Aorta (tissue), 5 donors: ENCODE data around the gene IFNA17. TPM values are rescaled to one million over a fixed set of nuclear protein-coding genes. Genes with fewer than 3 reads are reported as not detected.

Experiments
- ATAC-seq: fragments of 200-7000 bp; cut with Tn5 transposase; one replicate; pipeline ENCODE4 v1.9.1; 2022; ENCODE audit warnings: moderate library complexity; ENCODE audit not compliant: low FRiP score
- DNase-seq, 2 donors: peaks; one replicate each; pipeline ENCODE4 v3.0.0-alpha.2; 2020
- H3K27ac ChIP-seq, 2 donors: one replicate each; pipeline ENCODE4 v1.5.1; 2013; ENCODE audit warnings: low read length in 2 of 2, mild to moderate bottlenecking in 2 of 2, moderate library complexity in 2 of 2, control low read depth in 1 of 2, inconsistent platforms in 1 of 2, low read depth in 1 of 2
- H3K27me3 ChIP-seq, 2 donors: one replicate each; pipeline ENCODE4 v1.6.1; 2013; ENCODE audit warnings: control low read depth in 1 of 2, low read length in 1 of 2, mild to moderate bottlenecking in 1 of 2, moderate library complexity in 1 of 2; ENCODE audit not compliant: insufficient read depth in 2 of 2, control insufficient read depth in 1 of 2
- H3K36me3 ChIP-seq, 2 donors: one replicate each; pipeline ENCODE4 v1.6.1; 2013; ENCODE audit warnings: control low read depth in 1 of 2, low read length in 1 of 2, mild to moderate bottlenecking in 1 of 2; ENCODE audit not compliant: insufficient read depth in 2 of 2, control insufficient read depth in 1 of 2
- H3K4me1 ChIP-seq, 2 donors: one replicate each; pipeline ENCODE4 v1.6.1; 2013; ENCODE audit warnings: low read length in 2 of 2, control low read depth in 1 of 2, mild to moderate bottlenecking in 1 of 2, moderate library complexity in 1 of 2; ENCODE audit not compliant: insufficient read depth in 2 of 2, control insufficient read depth in 1 of 2
- H3K4me3 ChIP-seq, 2 donors: one replicate each; pipeline ENCODE4 v1.5.1; 2013; ENCODE audit warnings: low read length in 2 of 2, control low read depth in 1 of 2, mild to moderate bottlenecking in 1 of 2
- H3K9me3 ChIP-seq: one replicate; pipeline ENCODE4 v1.6.1; 2013; ENCODE audit warnings: mild to moderate bottlenecking, low read length; ENCODE audit not compliant: control insufficient read depth
- WGBS, 2 donors: extraction: QIAGEN DNeasy Blood & Tissue Kit; methylation state at CpG; one replicate each; pipeline ENCODE4 v1.1.7; 2013; 5-methylcytosine and 5-hydroxymethylcytosine counted together
- intact Hi-C, 2 donors: fragments of 100-400 bp; cut with DNase I; formaldehyde crosslinking; loops; one replicate each; pipeline versions ENCODE4 v1.14.2 to v1.15.0; 2022
- long read RNA-seq, 2 donors: library from polyadenylated mRNA; unstranded; transcript quantifications; one replicate each; pipeline ENCODE4 v2.0.0, GENCODE V29; 2020 to 2021
- polyA plus RNA-seq, 2 donors: library from polyadenylated mRNA; stranded (reverse); fragments of 200-250 nt; gene quantifications; one replicate each; pipeline ENCODE4 v1.2.3, GENCODE V29; 2013
- total RNA-seq, 2 donors: library from RNA; stranded (reverse); fragmentation: NEBNext Ultra II Directional; extraction: Animal tissue kit (Norgen Biotek cat#: 25700); gene quantifications; one replicate each; pipeline ENCODE4 v1.2.1, GENCODE V29; 2021
- donor health status: healthy with polysubstance abuse.
- donor health status: Bipolar disorder and iron deficiency.
- donor health status: DM: no; HTN: no; CAD: no.
- donor health status: DM: no; HTN: no; CAD: no.
- donor health status: DM: yes; HTN: yes; CAD: no.

Gene IFNA17
- not detected for total RNA-seq
- not detected for polyA plus RNA-seq
- long read RNA-seq, donor 1 = 0 reads
- long read RNA-seq, donor 2 = 0 reads

- 60 to 80% methylated on average over 2 of the region's 2 CpGs for WGBS, 2 donors
- ATAC-seq = no peak
Measured at GRCh38 chr9:21228122-21228521, at the start of gene IFNA17. IFNA17 (minus strand) TSS chr9:21228222; CDS start chr9:21228173, 49 bp downstream.

GRCh38 chr9:21268347-21268657 is 40.3 kb upstream of the IFNA17 start:
- Histone ChIP-seq H3K9me3 (no peaks in the 10 kb centered on the region), H3K4me3 (no peak overlapping the region), H3K36me3 (no peaks in the 10 kb centered on the region), H3K27ac (no peak overlapping the region), H3K4me1 (no peaks in the 10 kb centered on the region), H3K27me3 (no peaks in the 10 kb centered on the region)
- DNase-seq = no peak
- 35 to 37% methylated on average over 2 of the region's 2 CpGs for WGBS, 2 donors
- intact Hi-C loops = no loop called here
- ATAC-seq = no peak

More at GRCh38 chr9:21228122-21228521, at the start of gene IFNA17:
- intact Hi-C loops = no loop called here
- Histone ChIP-seq H3K36me3 (no peaks in the 10 kb centered on the region), H3K27me3 (no peaks in the 10 kb centered on the region), H3K9me3 (no peaks in the 10 kb centered on the region), H3K4me1 (no peaks in the 10 kb centered on the region), H3K4me3 (no peak within 1 kb of the TSS), H3K27ac (no peak within 1 kb of the TSS)
- DNase-seq = no peak

- no peak for ATAC-seq
- WGBS, 2 donors = 50 to 52% methylated on average over 4 of the region's 4 CpGs
Measured at GRCh38 chr9:21267485-21268346, 39.7 kb upstream of the IFNA17 start.

GRCh38 chr9:21266733-21267484 is 38.9 kb upstream of the IFNA17 start:
- H3K4me3 ChIP-seq = no peak overlapping the region
- ATAC-seq (no peak), DNase-seq (no peak)
- intact Hi-C loops = no loop called here
- no peaks in the 10 kb centered on the region for H3K4me1 ChIP-seq
- 7 to 15% methylated on average over 3 of the region's 3 CpGs for WGBS, 2 donors
- H3K27ac ChIP-seq = no peak overlapping the region
- no peaks in the 10 kb centered on the region for H3K36me3 ChIP-seq
- H3K9me3 ChIP-seq = no peaks in the 10 kb centered on the region
- H3K27me3 ChIP-seq = no peaks in the 10 kb centered on the region

More at GRCh38 chr9:21267485-21268346, 39.7 kb upstream of the IFNA17 start:
- no peak overlapping the region for H3K27ac ChIP-seq
- H3K9me3 ChIP-seq = no peaks in the 10 kb centered on the region
- intact Hi-C loops = no loop called here
- H3K36me3 ChIP-seq = no peaks in the 10 kb centered on the region
- H3K27me3 ChIP-seq = no peaks in the 10 kb centered on the region
- no peak overlapping the region for H3K4me3 ChIP-seq
- DNase-seq = no peak
- no peaks in the 10 kb centered on the region for H3K4me1 ChIP-seq

GRCh38 chr9:21265421-21266189 is 37.6 kb upstream of the IFNA17 start:
- no peaks in the 10 kb centered on the region for H3K4me1 ChIP-seq
- H3K36me3 ChIP-seq = no peaks in the 10 kb centered on the region
- H3K9me3 ChIP-seq = no peaks in the 10 kb centered on the region
- no peak overlapping the region for H3K4me3 ChIP-seq
- no peak overlapping the region for H3K27ac ChIP-seq
- whole genome bisulfite sequencing, 2 donors = 37 to 40% methylated on average over 1 of the region's 1 CpG
- intact Hi-C loops = no loop called here
- ATAC-seq (no peak), DNase-seq (no peak)
- no peaks in the 10 kb centered on the region for H3K27me3 ChIP-seq

- Histone ChIP-seq H3K4me3 (no peak overlapping the region), H3K9me3 (no peaks in the 10 kb centered on the region), H3K4me1 (no peaks in the 10 kb centered on the region), H3K36me3 (no peaks in the 10 kb centered on the region), H3K27ac (no peak overlapping the region), H3K27me3 (no peaks in the 10 kb centered on the region)
- intact Hi-C loops = no loop called here
- WGBS, 2 donors = 67 to 76% methylated on average over 5 of the region's 5 CpGs
- no peak for ATAC-seq
- DNase-seq = no peak
Measured at GRCh38 chr9:21255538-21256212, 27.7 kb upstream of the IFNA17 start.

- Histone ChIP-seq H3K27ac (no peak overlapping the region), H3K9me3 (no peaks in the 10 kb centered on the region), H3K27me3 (no peaks in the 10 kb centered on the region), H3K36me3 (no peaks in the 10 kb centered on the region), H3K4me3 (no peak overlapping the region), H3K4me1 (no peaks in the 10 kb centered on the region)
- 0 to 2% methylated on average over 3 of the region's 3 CpGs for WGBS, 2 donors
- DNase-seq (peak in 1 of 2 donors; percentile 64), ATAC-seq (no peak)
- intact Hi-C loops = no loop called here
Measured at GRCh38 chr9:21252721-21253547, 24.9 kb upstream of the IFNA17 start.
